ENCODE data around the gene MAP4K4. TPM values are rescaled to one million over a fixed set of nuclear protein-coding genes. Genes with fewer than 3 reads are reported as not detected.
A peak's percentile ranks its signal among the peaks of the same experiment; 100 is the strongest.

The MAP4K4 gene
- 133 and 167 TPM in 2 replicates for total RNA-seq (2014; rRNA removed)
- percentile 98 among the genes with signal in this experiment for Bru-seq, nascent RNA
- percentile 93 among the genes with signal in this experiment for BruChase-seq, experiment 1, labeled RNA remaining after a 6-hour chase
- BruChase-seq, experiment 2, labeled RNA remaining after a 2-hour chase = percentile 95 among the genes with signal in this experiment
- long read RNA-seq, full-length matches to known transcripts = 30 of 678 reads
- long read RNA-seq, partial matches to known transcripts = 229 of 678 reads
- long read RNA-seq, other reads (novel, unspliced or antisense) = 419 of 678 reads

GRCh38 chr2:101697124-101698013 lies at the start of gene MAP4K4:
TSS of gene MAP4K4 (plus strand) at chr2:101697707. CDS start at chr2:101698081, 374 bp downstream.
- Histone ChIP-seq H3K9me2 (replicated peaks; ENCODE audit: low read length) (no peaks in the 10 kb centered on the region), H3K9me3 (ENCODE audit: low read length) (no peaks in the 10 kb centered on the region), H2AFZ (ENCODE audit: low read length) (peak within 1 kb of the TSS; percentile 74), H3K9ac (ENCODE audit: low read length) (peak within 1 kb of the TSS; percentile 83), H3K79me2 (ENCODE audit: low read length) (peaks cover 43% of the 10 kb centered on the region), H3K4me2 (ENCODE audit: low read length) (peak within 1 kb of the TSS; percentile 90), H3K4me1 (ENCODE audit: insufficient read depth, low read length) (peaks cover 17% of the 10 kb centered on the region), H3F3A (ENCODE audit: low read length, unreplicated experiment) (no peaks in the 10 kb centered on the region), H3K27ac (ENCODE audit: low read length) (peak within 1 kb of the TSS; percentile 64), H3K4me3 (ENCODE audit: low read length) (peak within 1 kb of the TSS; percentile 96), H4K20me1 (ENCODE audit: low read length) (peaks cover 41% of the 10 kb centered on the region), H3K36me3 (ENCODE audit: low read depth, low read length) (peaks cover 12% of the 10 kb centered on the region), H3K27me3 (ENCODE audit: low read length) (no peaks in the 10 kb centered on the region)
- BruUV-seq (replicated peaks) = no TSS peak
- DNase-seq (peak; percentile 84), ATAC-seq (peak; percentile 59)
- intact Hi-C loops (cut with micrococcal nuclease) = loop anchor here (1.0 to 5.0 kb wide), 7 partner anchors 49 to 355 kb away; partner anchors contain the start of gene CREG2
- TF ChIP-seq EZH2 (IDR thresholded peaks at IDR 0.05; ENCODE audit: low read length, unreplicated experiment) (no peak), CTCF (conservative IDR thresholded peaks at IDR 0.05; ENCODE audit: low read depth, low read length) (peak; percentile 27; the same call in 1 of the 2 replicates)
- POLR2A ChIA-PET (ENCODE audit: unreplicated experiment) = interaction anchor here (0.6 to 2.2 kb wide), 8 partner anchors 38 to 547 kb away, joined by 3 to 9 read pairs (median 4); no protein-coding TSS in a partner anchor
- CTCF ChIA-PET = interaction anchor here (0.6 to 1.3 kb wide), 8 partner anchors 35 to 355 kb away, joined by 3 to 6 read pairs (median 3); no protein-coding TSS in a partner anchor

GRCh38 chr2:101653469-101653868 lies 44.0 kb upstream of the MAP4K4 start:
- no peak overlapping the region for H3K4me2 ChIP-seq (ENCODE audit: low read length)
- no peaks in the 10 kb centered on the region for H3K4me1 ChIP-seq (ENCODE audit: insufficient read depth, low read length)
- H3K79me2 ChIP-seq (ENCODE audit: low read length) = no peaks in the 10 kb centered on the region
- H3K27ac ChIP-seq (ENCODE audit: low read length) = no peak overlapping the region
- H3K9me3 ChIP-seq (ENCODE audit: low read length) = no peaks in the 10 kb centered on the region
- H2AFZ ChIP-seq (ENCODE audit: low read length) = no peak overlapping the region
- TF ChIP-seq EZH2phosphoT487 (IDR thresholded peaks at IDR 0.05; ENCODE audit: borderline replicate concordance, low read length) (no peak), EZH2 (IDR thresholded peaks at IDR 0.05; ENCODE audit: low read length, unreplicated experiment) (no peak), CTCF (conservative IDR thresholded peaks at IDR 0.05; ENCODE audit: low read depth, low read length) (no peak)
- H3K36me3 ChIP-seq (ENCODE audit: low read depth, low read length) = no peaks in the 10 kb centered on the region
- no peaks in the 10 kb centered on the region for H4K20me1 ChIP-seq (ENCODE audit: low read length)
- H3K9ac ChIP-seq (ENCODE audit: low read length) = no peak overlapping the region
- ChIA-PET CTCF (no interaction called here), POLR2A (ENCODE audit: unreplicated experiment) (no interaction called here)
- H3K9me2 ChIP-seq (replicated peaks; ENCODE audit: low read length) = no peaks in the 10 kb centered on the region
- no peak for ATAC-seq
- H3K4me3 ChIP-seq (ENCODE audit: low read length) = no peak overlapping the region
- no peak for DNase-seq
- BruUV-seq (replicated peaks) = no TSS peak
- no peaks in the 10 kb centered on the region for H3F3A ChIP-seq (ENCODE audit: low read length, unreplicated experiment)
- H3K27me3 ChIP-seq (ENCODE audit: low read length) = no peaks in the 10 kb centered on the region
- intact Hi-C loops (cut with micrococcal nuclease) = no loop called here

Data from PC-3 (cell line).